Neural cell (in vitro differentiated cells): Measurements from ENCODE around the gene GDF11. TPM values are rescaled to one million over a fixed set of nuclear protein-coding genes. Genes with fewer than 3 reads are reported as not detected.

Experiments used
- H2AFZ ChIP-seq: fragments of 200-600, 300-800 bp; sonication (generic), shearing (Covaris generic); 2 replicates; pipeline ENCODE4 v1.6.0; 2014; ENCODE audit warnings: low read depth, mild to moderate bottlenecking, antibody characterized with exemption, low read length, moderate library complexity
- H3F3A ChIP-seq: fragments of 200-600 bp; shearing (Covaris generic); 2 replicates; pipeline ENCODE4 v1.6.1; 2016; ENCODE audit warnings: mild to moderate bottlenecking, moderate library complexity, mixed read lengths, antibody characterized with exemption, low read length; ENCODE audit not compliant: insufficient read depth, poor library complexity, severe bottlenecking
- H3K27ac ChIP-seq: fragments of 200-600, 300-800 bp; sonication (generic), shearing (Covaris generic); 2 replicates; pipeline ENCODE4 v1.5.1; 2014; ENCODE audit warnings: mild to moderate bottlenecking, low read length, moderate library complexity
- H3K27me3 ChIP-seq: fragments of 300-800, 200-600 bp; sonication (generic), shearing (Covaris generic); 2 replicates; pipeline ENCODE4 v1.6.0; 2014; ENCODE audit warnings: mild to moderate bottlenecking, low read depth, low read length, moderate library complexity; ENCODE audit not compliant: insufficient read depth
- H3K36me3 ChIP-seq: fragments of 300-800, 200-600 bp; sonication (generic), shearing (Covaris generic); 2 replicates; pipeline ENCODE4 v1.5.1; 2014; ENCODE audit warnings: mild to moderate bottlenecking, antibody characterized with exemption, low read length, moderate library complexity; ENCODE audit not compliant: insufficient read depth
- H3K4me2 ChIP-seq: fragments of 300-800, 200-600 bp; sonication (generic), shearing (Covaris generic); 2 replicates; pipeline ENCODE4 v1.6.0; 2014; ENCODE audit warnings: mild to moderate bottlenecking, low read length
- H3K4me3 ChIP-seq: fragments of 300-800, 200-600 bp; sonication (generic), shearing (Covaris generic); 2 replicates; pipeline ENCODE4 v1.5.1; 2014; ENCODE audit warnings: mild to moderate bottlenecking, low read length, moderate library complexity
- H3K79me2 ChIP-seq: fragments of 200-600 bp; shearing (Covaris generic); replicated peaks from 2 replicates; pipeline ENCODE4 v1.6.0; 2014; ENCODE audit warnings: mild to moderate bottlenecking, low read length, moderate library complexity; ENCODE audit not compliant: insufficient read depth
- H3K9ac ChIP-seq: fragments of 300-800, 200-600 bp; sonication (generic), shearing (Covaris generic); 2 replicates; pipeline ENCODE4 v1.6.1; 2016; ENCODE audit warnings: mild to moderate bottlenecking, low read length, mixed read lengths
- H3K9me2 ChIP-seq: fragments of 200-600 bp; shearing (Covaris generic); 2 replicates; pipeline ENCODE4 v1.6.1; 2016; ENCODE audit warnings: mild to moderate bottlenecking, low read length, mixed read lengths; ENCODE audit not compliant: insufficient read depth
- H3K9me3 ChIP-seq: fragments of 200-600, 300-800 bp; sonication (generic), shearing (Covaris generic); 2 replicates; pipeline ENCODE4 v1.6.1; 2016; ENCODE audit warnings: mild to moderate bottlenecking, mixed run types, low read length, moderate library complexity, mixed read lengths
- H4K20me1 ChIP-seq: fragments of 200-600 bp; shearing (Covaris generic); 2 replicates; pipeline ENCODE4 v1.6.1; 2016; ENCODE audit warnings: mild to moderate bottlenecking, mixed run types; ENCODE audit not compliant: insufficient read depth
- EP300 ChIP-seq: fragments of 450-650 bp; conservative IDR thresholded peaks from 2 replicates; pipeline ENCODE4 v1.6.1; 2014; ENCODE audit warnings: antibody characterized with exemption, mild to moderate bottlenecking, moderate library complexity; ENCODE audit not compliant: poor library complexity, severe bottlenecking
- EZH2 ChIP-seq: fragments of 200-600, 300-800 bp; shearing (Covaris generic), sonication (generic); IDR thresholded peaks from 2 replicates; pipeline ENCODE4 v1.6.1; 2014; ENCODE audit warnings: antibody characterized with exemption, low read length, borderline replicate concordance, mild to moderate bottlenecking; ENCODE audit not compliant: insufficient read depth, poor library complexity, severe bottlenecking
- MXI1 ChIP-seq: fragments of 450-650 bp; conservative IDR thresholded peaks from 2 replicates; pipeline ENCODE4 v1.6.1; 2014; ENCODE audit warnings: antibody characterized with exemption, mild to moderate bottlenecking; ENCODE audit not compliant: poor library complexity, severe bottlenecking
- POLR2AphosphoS5 ChIP-seq: IDR thresholded peaks from 2 replicates; pipeline ENCODE4 v1.6.1; 2012
- RAD21 ChIP-seq: fragments of 450-650 bp; conservative IDR thresholded peaks from 2 replicates; pipeline ENCODE4 v1.6.1; 2014; ENCODE audit warnings: antibody characterized with exemption, mild to moderate bottlenecking, moderate library complexity
- SMC3 ChIP-seq: fragments of 450-650 bp; conservative IDR thresholded peaks from 2 replicates; pipeline ENCODE4 v1.6.1; 2014; ENCODE audit warnings: antibody characterized with exemption, mild to moderate bottlenecking, moderate library complexity; ENCODE audit not compliant: poor library complexity
- TAF1 ChIP-seq: IDR thresholded peaks from 2 replicates; pipeline ENCODE4 v1.6.1; 2012; ENCODE audit warnings: low read depth
- polyA plus RNA-seq: library from polyadenylated mRNA; depleted of rRNA; stranded (reverse); fragments of >200 nt; gene quantifications from 2 replicates; pipeline ENCODE4 v1.2.3, GENCODE V29; 2014
- TF ChIP-seq, protein P1 (sequence below): IDR thresholded peaks from 2 replicates; pipeline ENCODE4 v1.6.1; 2012; ENCODE audit warnings: borderline replicate concordance
- TF ChIP-seq, protein P2 (sequence below): fragments of 450-650 bp; IDR thresholded peaks from 2 replicates; pipeline ENCODE4 v1.5.1; 2014; ENCODE audit warnings: antibody characterized with exemption, mild to moderate bottlenecking, moderate library complexity; ENCODE audit not compliant: poor library complexity, severe bottlenecking

Gene GDF11
- polyA plus RNA-seq, 1 donor from 2014 or later, result 16.0 TPM

DNA sequence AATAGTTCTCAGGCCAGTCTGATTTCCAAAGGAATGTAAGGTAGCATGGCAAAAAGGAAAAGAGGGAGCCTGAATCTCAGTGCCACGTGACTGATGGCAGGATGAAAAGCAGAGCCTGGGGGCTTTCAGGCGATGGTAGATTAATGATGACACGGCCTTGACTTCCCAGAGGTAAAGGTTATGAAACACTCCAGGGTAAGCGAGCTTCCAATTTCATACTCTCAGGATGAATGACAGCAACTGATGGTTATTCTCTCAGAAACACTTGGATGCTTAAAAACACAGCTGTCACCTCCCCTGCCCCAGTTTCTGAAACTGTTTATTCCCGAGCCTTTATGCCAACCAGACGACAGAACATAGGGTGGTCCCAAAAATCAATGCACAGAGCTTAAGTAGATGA is 28.8 kb downstream of the GDF11 start:
- no peak for TF ChIP-seq SMC3
- peak; percentile 10 for TF ChIP-seq MXI1
- Histone ChIP-seq H3K9me3 (no peaks in the 10 kb centered on the region), H3K27ac (peak overlapping the region; percentile 64), H3K4me2 (peak overlapping the region; percentile 0), H3F3A (no peaks in the 10 kb centered on the region), H4K20me1 (no peaks in the 10 kb centered on the region), H3K27me3 (no peaks in the 10 kb centered on the region), H3K79me2 (no peaks in the 10 kb centered on the region), H3K36me3 (peaks cover 4% of the 10 kb centered on the region), H3K9me2 (no peaks in the 10 kb centered on the region), H2AFZ (no peak overlapping the region), H3K9ac (peak overlapping the region; percentile 26), H3K4me3 (peak overlapping the region; percentile 28)

DNA sequence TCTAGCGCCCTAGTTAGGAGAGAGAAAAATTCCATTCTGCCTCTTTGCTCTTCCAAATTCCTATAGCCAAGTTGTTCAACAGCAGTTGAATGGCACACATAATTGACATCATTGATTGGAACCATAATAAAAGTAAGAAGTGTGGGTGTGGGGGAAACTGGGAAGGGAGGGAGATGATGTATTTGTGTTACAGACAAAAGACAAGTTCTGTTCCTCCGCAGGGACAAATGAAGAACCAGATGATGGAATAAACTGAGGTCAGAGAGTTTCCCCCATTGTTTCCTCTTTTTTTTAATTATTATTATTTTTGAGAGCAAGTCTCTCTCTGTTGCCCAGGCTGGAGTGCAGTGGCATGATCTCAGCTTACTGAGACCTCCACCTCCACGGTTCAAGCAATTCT is 34.9 kb downstream of the GDF11 start:
- H3K36me3 ChIP-seq, result no peaks in the 10 kb centered on the region
- H4K20me1 ChIP-seq, result no peaks in the 10 kb centered on the region
- no peaks in the 10 kb centered on the region for H3K79me2 ChIP-seq
- H3K27me3 ChIP-seq, result no peaks in the 10 kb centered on the region
- no peak overlapping the region for H2AFZ ChIP-seq
- H3K9me3 ChIP-seq, result no peaks in the 10 kb centered on the region
- no peak overlapping the region for H3K4me2 ChIP-seq
- no peak for TF ChIP-seq EZH2
- no peak for TF ChIP-seq TAF1
- TF ChIP-seq, protein P1, sequence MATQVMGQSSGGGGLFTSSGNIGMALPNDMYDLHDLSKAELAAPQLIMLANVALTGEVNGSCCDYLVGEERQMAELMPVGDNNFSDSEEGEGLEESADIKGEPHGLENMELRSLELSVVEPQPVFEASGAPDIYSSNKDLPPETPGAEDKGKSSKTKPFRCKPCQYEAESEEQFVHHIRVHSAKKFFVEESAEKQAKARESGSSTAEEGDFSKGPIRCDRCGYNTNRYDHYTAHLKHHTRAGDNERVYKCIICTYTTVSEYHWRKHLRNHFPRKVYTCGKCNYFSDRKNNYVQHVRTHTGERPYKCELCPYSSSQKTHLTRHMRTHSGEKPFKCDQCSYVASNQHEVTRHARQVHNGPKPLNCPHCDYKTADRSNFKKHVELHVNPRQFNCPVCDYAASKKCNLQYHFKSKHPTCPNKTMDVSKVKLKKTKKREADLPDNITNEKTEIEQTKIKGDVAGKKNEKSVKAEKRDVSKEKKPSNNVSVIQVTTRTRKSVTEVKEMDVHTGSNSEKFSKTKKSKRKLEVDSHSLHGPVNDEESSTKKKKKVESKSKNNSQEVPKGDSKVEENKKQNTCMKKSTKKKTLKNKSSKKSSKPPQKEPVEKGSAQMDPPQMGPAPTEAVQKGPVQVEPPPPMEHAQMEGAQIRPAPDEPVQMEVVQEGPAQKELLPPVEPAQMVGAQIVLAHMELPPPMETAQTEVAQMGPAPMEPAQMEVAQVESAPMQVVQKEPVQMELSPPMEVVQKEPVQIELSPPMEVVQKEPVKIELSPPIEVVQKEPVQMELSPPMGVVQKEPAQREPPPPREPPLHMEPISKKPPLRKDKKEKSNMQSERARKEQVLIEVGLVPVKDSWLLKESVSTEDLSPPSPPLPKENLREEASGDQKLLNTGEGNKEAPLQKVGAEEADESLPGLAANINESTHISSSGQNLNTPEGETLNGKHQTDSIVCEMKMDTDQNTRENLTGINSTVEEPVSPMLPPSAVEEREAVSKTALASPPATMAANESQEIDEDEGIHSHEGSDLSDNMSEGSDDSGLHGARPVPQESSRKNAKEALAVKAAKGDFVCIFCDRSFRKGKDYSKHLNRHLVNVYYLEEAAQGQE, result no peak
- no peak for TF ChIP-seq EP300
- TF ChIP-seq RAD21, result no peak
- no peak for TF ChIP-seq SMC3
- TF ChIP-seq, protein P2, sequence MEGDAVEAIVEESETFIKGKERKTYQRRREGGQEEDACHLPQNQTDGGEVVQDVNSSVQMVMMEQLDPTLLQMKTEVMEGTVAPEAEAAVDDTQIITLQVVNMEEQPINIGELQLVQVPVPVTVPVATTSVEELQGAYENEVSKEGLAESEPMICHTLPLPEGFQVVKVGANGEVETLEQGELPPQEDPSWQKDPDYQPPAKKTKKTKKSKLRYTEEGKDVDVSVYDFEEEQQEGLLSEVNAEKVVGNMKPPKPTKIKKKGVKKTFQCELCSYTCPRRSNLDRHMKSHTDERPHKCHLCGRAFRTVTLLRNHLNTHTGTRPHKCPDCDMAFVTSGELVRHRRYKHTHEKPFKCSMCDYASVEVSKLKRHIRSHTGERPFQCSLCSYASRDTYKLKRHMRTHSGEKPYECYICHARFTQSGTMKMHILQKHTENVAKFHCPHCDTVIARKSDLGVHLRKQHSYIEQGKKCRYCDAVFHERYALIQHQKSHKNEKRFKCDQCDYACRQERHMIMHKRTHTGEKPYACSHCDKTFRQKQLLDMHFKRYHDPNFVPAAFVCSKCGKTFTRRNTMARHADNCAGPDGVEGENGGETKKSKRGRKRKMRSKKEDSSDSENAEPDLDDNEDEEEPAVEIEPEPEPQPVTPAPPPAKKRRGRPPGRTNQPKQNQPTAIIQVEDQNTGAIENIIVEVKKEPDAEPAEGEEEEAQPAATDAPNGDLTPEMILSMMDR, result no peak
- no peak for TF ChIP-seq MXI1
- no peak for TF ChIP-seq POLR2AphosphoS5
- no peaks in the 10 kb centered on the region for H3F3A ChIP-seq
- no peak overlapping the region for H3K4me3 ChIP-seq
- H3K27ac ChIP-seq, result no peak overlapping the region
- H3K9ac ChIP-seq, result no peak overlapping the region
- no peaks in the 10 kb centered on the region for H3K9me2 ChIP-seq

DNA sequence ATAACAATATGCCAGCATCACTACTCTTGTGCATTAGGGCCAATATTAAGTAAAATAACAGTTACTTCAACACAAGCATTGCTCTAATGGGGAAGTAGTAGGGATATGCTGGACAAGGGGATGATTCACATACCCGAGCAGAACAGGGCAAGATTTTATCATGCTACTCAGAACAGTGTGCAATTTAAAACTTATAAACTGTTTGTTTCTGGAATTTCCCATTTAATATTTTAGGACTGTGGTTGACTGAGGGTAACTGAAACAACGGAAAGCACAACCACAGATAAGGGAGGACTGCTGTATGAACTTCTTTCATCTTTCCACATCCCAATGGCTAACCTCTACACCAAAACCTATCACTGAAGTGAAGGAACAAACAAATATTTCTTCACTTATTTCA is 37.8 kb downstream of the GDF11 start:
- no peaks in the 10 kb centered on the region for H3K36me3 ChIP-seq
- H3K9me2 ChIP-seq, result no peaks in the 10 kb centered on the region
- no peaks in the 10 kb centered on the region for H3K27me3 ChIP-seq
- H3F3A ChIP-seq, result no peaks in the 10 kb centered on the region
- H4K20me1 ChIP-seq, result no peaks in the 10 kb centered on the region
- no peak overlapping the region for H2AFZ ChIP-seq
- no peak overlapping the region for H3K4me2 ChIP-seq
- H3K9me3 ChIP-seq, result no peaks in the 10 kb centered on the region
- no peak overlapping the region for H3K9ac ChIP-seq
- no peaks in the 10 kb centered on the region for H3K79me2 ChIP-seq
- no peak overlapping the region for H3K4me3 ChIP-seq
- TF ChIP-seq MXI1, result no peak
- TF ChIP-seq, protein P2, result no peak
- TF ChIP-seq, protein P1, result no peak
- no peak for TF ChIP-seq POLR2AphosphoS5
- no peak for TF ChIP-seq EZH2
- TF ChIP-seq RAD21, result no peak
- TF ChIP-seq EP300, result no peak
- H3K27ac ChIP-seq, result no peak overlapping the region
